ENCODE data around the gene CCR5AS.

Gene CCR5AS

GRCh38 chr3:46353647-46354410 lies 53.0 kb downstream of the CCR5AS start, which contains the start of gene CCR2:
TSS of gene CCR2 (plus strand) at chr3:46354111. CDS start at chr3:46357528, 3,417 bp downstream.
- no peak for TF ChIP-seq CTCF (IDR thresholded peaks at IDR 0.05; ENCODE audit: borderline replicate concordance, insufficient read depth, low read depth, low read length)
- no peak within 1 kb of the TSS for H3K4me3 ChIP-seq (ENCODE audit: low read depth, low read length)

GRCh38 chr3:46353090-46353489 lies 53.8 kb downstream of the CCR5AS start:
- no peak overlapping the region for H3K4me3 ChIP-seq (ENCODE audit: low read depth, low read length)
- TF ChIP-seq CTCF (IDR thresholded peaks at IDR 0.05; ENCODE audit: borderline replicate concordance, insufficient read depth, low read depth, low read length) = no peak

- no peak for TF ChIP-seq CTCF (IDR thresholded peaks at IDR 0.05; ENCODE audit: borderline replicate concordance, insufficient read depth, low read depth, low read length)
- H3K4me3 ChIP-seq (ENCODE audit: low read depth, low read length) = no peak overlapping the region
These were observed 55.2 kb downstream of the CCR5AS start for GRCh38 chr3:46351646-46352045.

- H3K4me3 ChIP-seq (ENCODE audit: low read depth, low read length) = no peak overlapping the region
These were observed 56.7 kb downstream of the CCR5AS start for GRCh38 chr3:46350262-46350565.

GRCh38 chr3:46349484-46350261 lies 57.2 kb downstream of the CCR5AS start:
- TF ChIP-seq CTCF (IDR thresholded peaks at IDR 0.05; ENCODE audit: borderline replicate concordance, insufficient read depth, low read depth, low read length) = no peak
- H3K4me3 ChIP-seq (ENCODE audit: low read depth, low read length) = no peak overlapping the region

More at GRCh38 chr3:46350262-46350565, 56.7 kb downstream of the CCR5AS start:
- no peak for TF ChIP-seq CTCF (IDR thresholded peaks at IDR 0.05; ENCODE audit: borderline replicate concordance, insufficient read depth, low read depth, low read length)

GRCh38 chr3:46348823-46349482 lies 57.9 kb downstream of the CCR5AS start:
- H3K4me3 ChIP-seq (ENCODE audit: low read depth, low read length) = no peak overlapping the region
- no peak for TF ChIP-seq CTCF (IDR thresholded peaks at IDR 0.05; ENCODE audit: borderline replicate concordance, insufficient read depth, low read depth, low read length)
